ENCODE measurements around the gene PROZ. TPM values are rescaled to one million over a fixed set of nuclear protein-coding genes. Genes with fewer than 3 reads are reported as not detected.
"Not testable (repeated sequence)": the region's sequence is repeated elsewhere in the genome, so short reads cannot be mapped to it uniquely, and the experiment has no call there.

The PROZ gene
- total RNA-seq, 1 donor from 2014 or later = not detected

DNA sequence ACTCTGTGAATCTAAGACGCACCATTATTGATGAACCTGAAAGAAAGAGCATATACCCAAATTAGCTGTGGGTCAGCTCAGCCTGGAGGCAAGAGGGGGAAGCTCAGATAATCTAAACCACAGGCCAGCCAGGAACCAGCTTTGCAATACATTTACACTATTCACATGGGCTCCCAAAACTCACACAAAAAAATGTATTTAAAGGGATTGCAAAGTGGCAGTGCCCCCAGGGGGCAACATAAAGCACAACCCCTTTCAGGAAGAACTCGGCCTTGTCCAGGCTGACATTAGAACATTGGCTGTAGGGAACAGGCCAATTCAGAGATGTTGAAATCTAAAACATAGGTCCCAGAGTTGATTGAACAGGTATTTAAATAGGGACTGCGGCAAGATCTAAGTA is 3.2 kb upstream of the PROZ start:
- no peak for DNase-seq (ENCODE audit: low spot score)

DNA sequence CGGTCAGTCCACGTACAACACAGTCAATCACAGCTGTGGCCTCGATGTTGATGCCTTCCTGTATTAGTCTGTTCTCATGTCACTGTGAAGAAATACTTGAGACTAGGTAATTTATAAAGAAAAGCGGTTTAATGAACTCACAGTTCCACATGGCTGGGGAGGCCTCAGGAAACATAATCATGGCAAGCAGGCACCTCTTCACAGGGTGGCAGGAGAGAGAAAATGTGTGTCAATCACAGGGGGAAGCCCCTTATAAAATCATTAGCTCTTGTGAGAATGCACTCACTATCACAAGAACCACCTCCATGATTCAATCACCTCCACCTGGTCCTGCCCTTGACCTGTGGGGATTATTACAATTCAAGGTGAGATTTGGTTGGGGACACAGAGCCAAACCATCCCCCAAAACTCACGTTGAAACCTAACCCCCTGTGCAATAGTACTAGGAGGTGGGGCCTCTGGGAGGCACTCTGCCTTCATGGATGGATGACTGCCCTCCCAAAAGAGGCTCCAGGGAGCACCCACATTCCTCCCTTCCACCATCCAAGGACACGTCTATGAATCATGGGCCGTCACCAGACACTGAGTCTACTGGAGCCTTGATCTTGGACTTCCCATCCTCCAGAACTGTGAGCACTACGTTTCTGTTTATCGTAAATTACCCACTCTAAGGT is 2.3 kb upstream of the PROZ start:
- no peak for DNase-seq (ENCODE audit: low spot score)

GRCh38 chr13:113157206-113157928 is 1.1 kb upstream of the PROZ start:
- DNase-seq (ENCODE audit: low spot score) = no peak

DNA sequence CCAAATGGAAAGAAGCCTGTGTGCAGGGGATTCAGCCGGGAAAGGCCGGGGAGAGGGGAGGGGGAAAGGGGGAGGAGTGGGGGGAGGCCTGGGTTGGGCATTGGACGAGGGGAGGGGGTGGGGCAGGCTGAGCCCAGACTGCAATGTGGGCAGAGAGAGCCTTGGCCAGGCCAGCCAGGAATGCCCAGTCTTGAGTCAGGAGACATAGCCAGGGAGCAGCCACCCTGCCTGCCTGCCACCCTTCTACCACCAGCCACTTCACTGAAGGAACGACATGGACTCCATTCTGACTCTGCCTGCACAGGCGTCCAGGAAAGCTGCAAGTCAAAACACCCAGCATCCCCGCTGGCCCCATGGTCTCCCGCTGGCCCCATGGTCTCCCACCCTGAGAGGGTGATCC is 498 bp downstream of the PROZ start:
- no peak for DNase-seq (ENCODE audit: low spot score)

- no peak for DNase-seq (ENCODE audit: low spot score)
Observed at GRCh38 chr13:113159701-113160100, 1.3 kb downstream of the PROZ start.

- no peak for DNase-seq (ENCODE audit: low spot score)
Observed at GRCh38 chr13:113160983-113161382, 2.5 kb downstream of the PROZ start.

DNA sequence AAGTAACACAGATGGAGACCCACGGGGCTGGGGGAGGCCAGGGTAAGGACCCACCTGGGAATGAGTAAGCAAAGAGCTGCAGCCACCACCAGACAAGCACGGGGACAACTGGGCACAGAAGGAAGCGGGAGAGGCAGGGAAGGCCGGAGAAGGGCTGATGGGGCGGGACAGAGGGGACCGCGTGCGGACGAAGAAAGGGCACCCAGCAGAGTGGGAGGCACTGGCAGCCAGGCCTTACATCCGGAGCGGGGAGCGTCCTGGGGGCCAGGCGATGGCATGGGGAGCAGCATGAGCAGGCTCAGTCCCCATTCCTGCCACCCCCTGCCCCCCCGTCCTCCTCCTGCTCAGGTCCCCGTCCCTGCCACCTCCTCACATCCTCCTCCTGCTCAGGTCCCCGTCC is 3.0 kb downstream of the PROZ start:
- DNase-seq (ENCODE audit: low spot score) = no peak

- not testable (repeated sequence) for DNase-seq (ENCODE audit: low spot score)
Observed at GRCh38 chr13:113161975-113162374, 3.5 kb downstream of the PROZ start.

- DNase-seq (ENCODE audit: low spot score) = no peak
Observed at GRCh38 chr13:113162783-113163685, 4.6 kb downstream of the PROZ start.

GRCh38 chr13:113164492-113164891 is 6.0 kb downstream of the PROZ start:
- DNase-seq (ENCODE audit: low spot score) = no peak

- DNase-seq (ENCODE audit: low spot score) = no peak
Observed at GRCh38 chr13:113166266-113166665, 7.8 kb downstream of the PROZ start.

- DNase-seq (ENCODE audit: low spot score) = no peak
Observed at GRCh38 chr13:113166681-113167080, 8.2 kb downstream of the PROZ start.

DNA sequence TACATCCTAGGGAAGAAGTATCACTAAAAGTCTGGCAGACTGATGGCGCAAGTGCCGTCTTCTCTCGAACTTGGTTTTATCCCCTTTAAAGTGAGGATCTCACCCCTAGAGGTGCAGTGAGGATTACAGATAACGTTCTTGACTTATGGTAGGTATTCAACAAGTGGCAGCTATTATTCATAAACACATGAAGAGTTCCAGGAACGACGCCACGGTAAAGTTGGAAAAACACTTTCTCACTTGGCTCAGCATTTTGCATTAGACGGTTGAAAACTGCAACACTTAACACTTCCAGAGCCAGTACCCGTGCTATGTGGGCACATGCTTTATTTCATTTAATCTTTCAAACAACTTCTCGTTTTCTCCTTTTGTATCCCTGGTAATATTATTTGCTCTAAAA is 8.7 kb downstream of the PROZ start:
- DNase-seq (ENCODE audit: low spot score) = no peak

GRCh38 chr13:113167575-113167974 is 9.1 kb downstream of the PROZ start:
- no peak for DNase-seq (ENCODE audit: low spot score)

DNA sequence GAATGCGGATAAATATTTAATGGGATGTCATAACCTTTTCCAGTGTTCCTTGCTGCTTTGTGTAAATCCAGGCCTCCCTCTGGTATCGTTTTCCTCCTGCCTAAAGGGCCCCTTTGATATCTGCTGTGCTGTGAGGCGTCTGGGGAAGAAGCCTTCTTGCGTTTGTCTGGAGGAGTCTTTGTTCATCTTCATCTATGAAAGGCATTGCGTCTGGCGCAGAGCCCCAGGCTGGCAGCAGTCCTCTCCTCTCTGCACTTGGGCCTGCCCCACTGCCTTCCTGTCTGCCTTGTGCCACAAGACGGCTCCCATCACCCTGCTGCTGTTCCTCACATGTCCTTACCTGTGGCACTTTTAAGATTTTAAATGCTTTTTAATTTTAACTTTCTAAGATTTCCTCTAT is 9.8 kb downstream of the PROZ start:
- no peak for DNase-seq (ENCODE audit: low spot score)

- DNase-seq (ENCODE audit: low spot score) = no peak
Observed at GRCh38 chr13:113169277-113170272, 11.1 kb downstream of the PROZ start.

GRCh38 chr13:113170511-113170910 is 12.1 kb downstream of the PROZ start:
- no peak for DNase-seq (ENCODE audit: low spot score)

DNA sequence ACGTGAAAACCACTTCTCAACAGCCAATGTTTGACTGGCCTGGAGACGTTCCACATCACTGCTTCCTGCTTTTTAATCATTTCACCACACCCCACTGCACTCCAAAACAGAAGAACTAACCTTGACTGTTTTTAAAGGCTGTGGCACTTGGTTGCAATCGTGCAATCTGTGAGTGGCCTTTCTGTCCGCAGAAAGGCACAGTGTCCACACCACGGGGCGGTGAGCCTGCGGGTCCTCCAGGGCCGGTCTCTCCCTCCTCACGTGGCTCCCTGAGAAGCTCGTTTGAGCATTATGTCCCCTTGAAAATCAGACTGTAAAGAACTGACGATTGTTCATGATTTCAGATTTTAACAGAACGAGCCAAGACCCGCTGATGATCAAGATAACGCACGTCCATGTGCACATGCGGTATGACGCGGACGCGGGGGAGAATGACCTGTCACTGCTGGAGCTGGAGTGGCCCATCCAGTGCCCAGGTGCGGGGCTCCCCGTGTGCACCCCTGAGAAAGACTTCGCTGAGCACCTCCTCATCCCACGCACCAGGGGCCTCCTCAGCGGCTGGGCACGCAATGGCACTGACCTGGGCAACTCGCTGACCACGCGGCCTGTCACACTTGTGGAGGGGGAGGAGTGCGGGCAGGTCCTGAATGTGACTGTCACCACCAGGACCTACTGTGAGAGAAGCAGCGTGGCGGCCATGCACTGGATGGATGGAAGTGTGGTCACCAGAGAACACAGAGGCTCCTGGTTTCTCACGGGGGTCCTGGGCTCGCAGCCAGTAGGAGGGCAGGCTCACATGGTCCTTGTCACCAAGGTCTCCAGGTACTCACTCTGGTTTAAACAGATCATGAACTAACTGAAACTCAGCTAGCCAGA is 13.0 kb downstream of the PROZ start:
- DNase-seq (ENCODE audit: low spot score) = no peak

DNA sequence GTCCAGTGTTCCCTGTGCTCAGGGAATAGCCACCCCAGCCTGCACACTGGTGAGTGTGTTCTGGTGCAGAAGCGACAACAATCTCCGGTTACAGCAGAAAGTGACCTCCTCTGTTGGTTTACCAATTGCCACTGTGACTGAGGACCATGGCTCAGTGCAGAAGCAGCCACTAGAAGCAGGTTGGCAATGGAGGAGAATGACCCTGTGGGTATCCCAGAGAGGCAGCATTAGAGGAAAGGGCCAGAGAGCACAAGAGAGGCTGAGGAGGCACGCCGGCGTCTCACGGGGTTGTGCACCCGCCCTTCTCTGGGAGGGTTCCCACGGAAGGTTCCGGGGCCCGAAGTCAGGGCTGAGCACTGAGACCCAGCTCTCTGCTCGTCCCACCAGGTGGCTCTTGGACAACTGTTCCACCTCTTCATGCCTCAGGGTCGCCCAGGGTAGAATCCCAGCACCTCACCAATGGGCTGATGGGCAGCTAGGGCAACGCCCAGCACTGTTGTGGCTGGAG is 14.0 kb downstream of the PROZ start:
- no peak for DNase-seq (ENCODE audit: low spot score)

DNA sequence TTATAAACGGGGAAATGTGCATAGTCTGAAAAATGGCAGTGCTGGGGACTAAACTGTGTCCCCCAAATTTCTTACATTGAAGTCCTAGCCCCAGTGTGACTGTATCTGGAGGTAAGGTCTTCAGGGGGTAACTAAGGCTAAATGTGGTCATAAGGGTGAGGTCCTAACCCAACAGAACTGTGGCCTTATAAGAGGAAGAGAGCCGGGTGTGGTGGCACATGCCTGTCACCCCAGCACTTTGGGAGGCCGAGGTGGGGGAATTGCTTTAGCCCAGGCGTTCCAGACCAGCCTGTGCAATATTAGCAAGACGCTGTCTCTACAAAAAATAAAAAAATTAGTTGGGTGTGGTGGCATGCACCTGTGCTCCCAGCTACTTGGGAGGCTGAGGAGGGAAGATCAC is 17.8 kb downstream of the PROZ start:
- DNase-seq (ENCODE audit: low spot score) = no peak
